AG09319 (cell line): ENCODE results near the gene CKM.

Source experiments
- DNase-seq: peaks from one replicate; pipeline ENCODE4 v3.0.0-alpha.2; 2010; ENCODE audit warnings: low read depth; ENCODE audit errors: extremely low read depth
- CTCF ChIP-seq: IDR thresholded peaks from 2 replicates; pipeline ENCODE4 v1.5.1; 2011; ENCODE audit warnings: low read depth, mild to moderate bottlenecking, inconsistent platforms, low read length, moderate library complexity

The CKM gene

GRCh38 chr19:45305007-45305406, 17.7 kb downstream of the CKM start:
- no peak for TF ChIP-seq CTCF

DNA sequence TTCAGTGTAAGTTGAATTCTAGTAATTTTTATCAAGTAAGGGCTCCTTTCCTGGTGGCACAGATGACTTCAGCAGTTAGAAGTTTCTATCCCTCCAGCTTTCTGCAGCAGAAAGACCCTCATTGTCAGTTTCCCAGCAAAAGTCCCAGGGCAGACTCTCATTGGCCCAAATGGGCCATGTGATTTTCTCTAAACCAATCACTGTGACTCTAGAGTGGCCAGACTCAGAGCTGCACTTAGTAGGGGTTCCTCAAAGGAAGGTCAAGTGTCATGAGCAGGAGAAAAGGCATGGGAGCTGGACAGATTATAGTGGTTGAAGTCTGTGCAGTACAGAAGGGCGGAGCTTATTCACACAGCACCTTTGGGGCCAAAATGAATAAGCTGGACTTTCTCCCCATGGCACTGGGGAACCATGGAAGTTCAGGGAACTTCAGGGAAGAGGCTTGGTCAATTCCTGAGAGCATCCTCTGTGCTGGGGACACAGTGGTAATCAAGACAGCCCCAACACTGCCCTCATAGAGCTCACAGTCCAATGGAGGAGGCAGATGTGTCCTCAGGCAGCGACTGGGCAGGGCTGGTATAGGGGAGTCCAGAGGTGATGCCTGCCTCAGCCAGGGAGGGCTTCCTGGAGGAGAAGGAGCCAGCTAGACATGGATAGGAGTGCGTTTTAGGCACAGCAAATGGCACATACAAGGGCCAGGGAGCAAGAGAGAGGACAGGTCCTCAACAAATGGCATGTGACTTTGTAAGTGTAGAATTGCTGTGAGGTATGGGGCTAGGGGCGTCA, 18.3 kb downstream of the CKM start:
- no peak for TF ChIP-seq CTCF
- DNase-seq, result no peak

More at GRCh38 chr19:45305007-45305406, 17.7 kb downstream of the CKM start:
- no peak for DNase-seq

DNA sequence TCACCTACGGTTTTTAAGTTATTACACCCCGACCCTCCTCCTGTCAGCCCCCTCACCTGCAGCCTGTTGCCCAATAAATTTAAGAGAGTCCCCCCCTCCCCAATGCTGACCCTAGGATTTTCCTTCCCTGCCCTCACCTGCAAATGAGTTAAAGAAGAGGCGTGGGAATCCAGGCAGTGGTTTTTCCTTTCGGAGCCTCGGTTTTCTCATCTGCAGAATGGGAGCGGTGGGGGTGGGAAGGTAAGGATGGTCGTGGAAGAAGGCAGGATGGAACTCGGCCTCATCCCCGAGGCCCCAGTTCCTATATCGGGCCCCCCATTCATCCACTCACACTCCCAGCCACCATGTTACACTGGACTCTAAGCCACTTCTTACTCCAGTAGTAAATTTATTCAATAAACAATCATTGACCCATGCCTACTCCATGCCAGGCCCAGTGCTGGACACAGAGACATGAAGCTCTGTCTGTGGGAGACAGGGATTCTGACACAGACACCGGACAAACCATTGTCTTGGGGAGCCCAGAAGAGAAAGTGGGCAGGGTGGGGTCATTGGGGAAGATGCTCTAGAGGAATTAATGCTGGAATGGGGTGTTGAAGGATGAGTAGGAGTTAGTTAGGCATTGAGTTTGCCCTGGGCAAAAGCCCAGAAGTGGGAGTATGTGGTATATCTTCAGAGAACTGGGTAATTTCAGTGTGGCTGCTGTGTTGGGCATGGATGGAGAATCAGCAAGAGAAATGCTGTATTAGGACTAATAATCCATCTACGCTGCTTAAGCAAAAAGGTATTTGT, 19.2 kb downstream of the CKM start:
- TF ChIP-seq CTCF, result no peak
- DNase-seq, result no peak

DNA sequence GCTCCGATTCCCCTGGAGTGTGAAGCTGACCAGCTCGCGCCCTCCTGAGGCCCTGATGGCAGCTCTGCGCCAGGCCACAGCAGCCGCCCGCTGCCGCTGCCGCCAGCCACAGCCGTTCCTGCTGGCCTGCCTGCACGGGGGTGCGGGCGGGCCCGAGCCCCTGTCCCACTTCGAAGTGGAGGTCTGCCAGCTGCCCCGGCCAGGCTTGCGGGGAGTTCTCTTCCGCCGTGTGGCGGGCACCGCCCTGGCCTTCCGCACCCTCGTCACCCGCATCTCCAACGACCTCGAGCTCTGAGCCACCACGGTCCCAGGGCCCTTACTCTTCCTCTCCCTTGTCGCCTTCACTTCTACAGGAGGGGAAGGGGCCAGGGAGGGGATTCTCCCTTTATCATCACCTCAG, 20.3 kb downstream of the CKM start:
- TF ChIP-seq CTCF, result no peak
- no peak for DNase-seq

DNA sequence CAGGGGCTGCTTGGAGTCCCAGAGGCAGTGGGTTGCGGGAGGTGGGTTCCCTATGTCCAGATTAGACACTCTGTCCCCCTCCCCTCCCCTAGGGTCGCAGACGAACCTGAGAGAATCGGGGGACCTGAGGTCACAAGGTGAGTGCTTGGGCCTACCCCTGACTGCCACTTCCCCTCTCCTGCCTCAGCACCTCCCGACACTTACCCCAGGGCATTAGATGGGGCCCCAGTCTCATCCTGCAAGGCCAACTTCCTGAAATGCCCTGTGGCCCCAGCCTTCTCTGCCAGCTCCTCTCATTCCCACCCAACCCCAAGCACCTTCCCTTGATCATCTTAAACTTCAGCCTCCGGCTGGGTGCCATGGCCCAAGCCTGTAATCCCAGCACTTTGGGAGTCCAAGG, 23.0 kb downstream of the CKM start:
- no peak for TF ChIP-seq CTCF
- DNase-seq, result no peak

- TF ChIP-seq CTCF, result no peak
- no peak for DNase-seq
Observed at GRCh38 chr19:45298264-45298663, 24.4 kb downstream of the CKM start.

DNA sequence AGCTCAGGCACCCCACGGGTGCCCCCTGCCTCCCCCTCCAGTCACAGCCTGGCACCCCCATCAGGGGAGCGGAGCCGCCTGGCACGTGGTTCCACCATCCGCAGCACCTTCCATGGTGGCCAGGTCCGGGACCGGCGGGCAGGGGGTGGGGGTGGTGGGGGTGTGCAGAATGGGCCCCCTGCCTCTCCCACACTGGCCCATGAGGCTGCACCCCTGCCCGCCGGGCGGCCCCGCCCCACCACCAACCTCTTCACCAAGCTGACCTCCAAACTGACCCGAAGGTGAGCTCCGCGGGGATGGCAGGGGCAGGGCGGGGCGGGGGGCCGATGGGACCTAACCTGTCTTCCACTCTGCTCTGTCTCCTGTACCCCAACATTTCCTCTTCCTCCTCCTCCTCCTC, 25.0 kb downstream of the CKM start:
- TF ChIP-seq CTCF, result no peak
- DNase-seq, result no peak
